Lower lobe of right lung (tissue), 2 donors: ENCODE results near the gene XIRP2. TPM values are rescaled to one million over a fixed set of nuclear protein-coding genes. Genes with fewer than 3 reads are reported as not detected.

Source experiments
- ATAC-seq, 2 donors: fragments of 200-7000 bp; cut with Tn5 transposase; one replicate each; pipeline ENCODE4 v1.9.1; 2020 to 2022; ENCODE audit warnings: mild to moderate bottlenecking in 2 of 2, moderate library complexity in 2 of 2
- DNase-seq: peaks from one replicate; pipeline ENCODE4 v3.0.0-alpha.2; 2020
- H3K27ac ChIP-seq: fragments of 200-600 bp; one replicate; pipeline ENCODE4 v1.8.0; 2022
- H3K27me3 ChIP-seq: fragments of 200-600 bp; one replicate; pipeline ENCODE4 v1.8.0; 2022; ENCODE audit warnings: low read depth
- H3K36me3 ChIP-seq: fragments of 200-600 bp; one replicate; pipeline ENCODE4 v1.8.0; 2022; ENCODE audit warnings: mild to moderate bottlenecking
- H3K4me1 ChIP-seq: fragments of 200-600 bp; one replicate; pipeline ENCODE4 v1.8.0; 2022
- H3K4me3 ChIP-seq: fragments of 200-600 bp; one replicate; pipeline ENCODE4 v1.8.0; 2022; ENCODE audit warnings: mild to moderate bottlenecking
- H3K9me3 ChIP-seq: fragments of 200-600 bp; one replicate; pipeline ENCODE4 v1.8.0; 2022
- intact Hi-C: fragments of 100-400 bp; cut with DNase I; formaldehyde crosslinking; loops from one replicate; pipeline ENCODE4 v1.11.0; 2022
- total RNA-seq: library from RNA; stranded (reverse); fragmentation: NEBNext Ultra II Directional; extraction: Animal tissue kit (Norgen Biotek cat#: 25700); gene quantifications from one replicate; pipeline ENCODE4 v1.2.1, GENCODE V29; 2021
- TF ChIP-seq, protein P1 (sequence below): fragments of 200-600 bp; IDR thresholded peaks from one replicate; pipeline ENCODE4 v1.8.0; 2022; ENCODE audit warnings: antibody characterized with exemption, mild to moderate bottlenecking
- donor health status: DM: no; HTN: yes; CAD: no; lungs with severe emphysema.

XIRP2 gene
- total RNA-seq, 1 donor from 2014 or later, result 0.18 TPM

DNA sequence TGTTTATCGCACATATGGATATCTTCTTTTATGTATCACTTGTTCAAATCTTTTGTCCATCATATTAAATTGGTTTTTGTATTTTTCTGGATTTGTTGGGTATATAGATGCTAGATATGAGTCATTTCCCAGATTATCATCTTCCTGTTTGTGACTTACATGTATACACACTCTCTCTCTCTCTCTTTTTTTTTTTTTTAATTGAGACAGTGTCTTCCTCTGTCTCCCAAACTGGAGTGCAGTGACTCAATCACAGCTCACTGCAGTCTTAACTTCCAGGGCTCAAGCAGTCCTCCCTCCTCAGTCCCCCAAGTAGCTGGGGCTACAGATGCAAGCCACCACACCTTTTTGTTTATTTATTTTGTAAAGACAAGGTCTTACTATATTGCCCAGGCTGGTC, 43.8 kb downstream of the XIRP2 start:
- intact Hi-C loops, result no loop called here

DNA sequence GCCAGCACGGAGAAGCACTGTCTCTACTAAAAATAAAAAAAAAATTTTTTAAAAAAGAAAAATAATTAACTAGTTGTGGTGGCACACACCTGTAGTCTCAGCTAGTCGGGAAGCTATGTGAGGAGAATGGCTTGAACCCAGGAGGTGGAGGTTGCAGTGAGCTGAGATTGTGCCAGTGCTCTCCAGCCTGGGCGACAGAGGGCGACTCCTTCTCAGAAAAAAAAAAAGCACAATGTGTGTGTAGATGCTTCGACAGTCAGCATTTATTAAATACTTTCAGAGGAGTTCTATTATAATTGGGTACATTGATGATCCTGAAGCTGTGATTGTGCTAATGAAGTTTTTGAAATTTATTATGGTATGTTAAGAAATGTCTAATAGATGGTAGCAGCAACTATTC, 46.5 kb downstream of the XIRP2 start:
- no peak for ATAC-seq
- no peaks in the 10 kb centered on the region for H3K27me3 ChIP-seq
- TF ChIP-seq, protein P1, sequence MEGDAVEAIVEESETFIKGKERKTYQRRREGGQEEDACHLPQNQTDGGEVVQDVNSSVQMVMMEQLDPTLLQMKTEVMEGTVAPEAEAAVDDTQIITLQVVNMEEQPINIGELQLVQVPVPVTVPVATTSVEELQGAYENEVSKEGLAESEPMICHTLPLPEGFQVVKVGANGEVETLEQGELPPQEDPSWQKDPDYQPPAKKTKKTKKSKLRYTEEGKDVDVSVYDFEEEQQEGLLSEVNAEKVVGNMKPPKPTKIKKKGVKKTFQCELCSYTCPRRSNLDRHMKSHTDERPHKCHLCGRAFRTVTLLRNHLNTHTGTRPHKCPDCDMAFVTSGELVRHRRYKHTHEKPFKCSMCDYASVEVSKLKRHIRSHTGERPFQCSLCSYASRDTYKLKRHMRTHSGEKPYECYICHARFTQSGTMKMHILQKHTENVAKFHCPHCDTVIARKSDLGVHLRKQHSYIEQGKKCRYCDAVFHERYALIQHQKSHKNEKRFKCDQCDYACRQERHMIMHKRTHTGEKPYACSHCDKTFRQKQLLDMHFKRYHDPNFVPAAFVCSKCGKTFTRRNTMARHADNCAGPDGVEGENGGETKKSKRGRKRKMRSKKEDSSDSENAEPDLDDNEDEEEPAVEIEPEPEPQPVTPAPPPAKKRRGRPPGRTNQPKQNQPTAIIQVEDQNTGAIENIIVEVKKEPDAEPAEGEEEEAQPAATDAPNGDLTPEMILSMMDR, result no peak
- no peak overlapping the region for H3K27ac ChIP-seq
- no peaks in the 10 kb centered on the region for H3K36me3 ChIP-seq
- no peaks in the 10 kb centered on the region for H3K9me3 ChIP-seq
- DNase-seq, result no peak
- no peaks in the 10 kb centered on the region for H3K4me1 ChIP-seq
- H3K4me3 ChIP-seq, result no peak overlapping the region
- intact Hi-C loops, result no loop called here

More for the DNA sequence above, 43.8 kb downstream of the XIRP2 start:
- H3K9me3 ChIP-seq, result no peaks in the 10 kb centered on the region
- DNase-seq (no peak), ATAC-seq (no peak)
- no peaks in the 10 kb centered on the region for H3K36me3 ChIP-seq
- no peaks in the 10 kb centered on the region for H3K4me1 ChIP-seq
- no peak overlapping the region for H3K4me3 ChIP-seq
- H3K27me3 ChIP-seq, result no peaks in the 10 kb centered on the region
- H3K27ac ChIP-seq, result no peak overlapping the region
- TF ChIP-seq, protein P1, result no peak

DNA sequence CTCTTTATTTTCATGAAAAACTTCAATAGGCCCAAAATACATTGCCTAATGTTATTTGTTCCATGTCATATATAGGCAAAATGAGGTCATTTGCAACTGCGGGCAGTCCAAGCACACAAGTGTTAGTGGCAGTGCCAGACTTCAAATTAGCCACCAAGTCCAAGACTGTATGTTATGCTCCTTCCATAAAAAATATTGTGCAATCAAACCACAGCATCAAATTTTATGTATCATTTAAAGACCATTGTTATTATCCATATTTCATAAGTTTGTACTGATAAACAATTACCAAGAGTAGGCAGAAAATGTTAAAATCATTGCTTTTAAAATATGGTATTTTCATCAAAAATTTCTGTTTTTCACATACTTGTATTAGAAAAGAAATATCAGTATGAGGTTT, 54.1 kb downstream of the XIRP2 start:
- intact Hi-C loops, result no loop called here
- Histone ChIP-seq H3K4me3 (no peak overlapping the region), H3K36me3 (no peaks in the 10 kb centered on the region), H3K27me3 (no peaks in the 10 kb centered on the region), H3K27ac (no peak overlapping the region), H3K9me3 (no peaks in the 10 kb centered on the region), H3K4me1 (no peaks in the 10 kb centered on the region)
- TF ChIP-seq, protein P1, result no peak
- no peak for DNase-seq
- no peak for ATAC-seq

DNA sequence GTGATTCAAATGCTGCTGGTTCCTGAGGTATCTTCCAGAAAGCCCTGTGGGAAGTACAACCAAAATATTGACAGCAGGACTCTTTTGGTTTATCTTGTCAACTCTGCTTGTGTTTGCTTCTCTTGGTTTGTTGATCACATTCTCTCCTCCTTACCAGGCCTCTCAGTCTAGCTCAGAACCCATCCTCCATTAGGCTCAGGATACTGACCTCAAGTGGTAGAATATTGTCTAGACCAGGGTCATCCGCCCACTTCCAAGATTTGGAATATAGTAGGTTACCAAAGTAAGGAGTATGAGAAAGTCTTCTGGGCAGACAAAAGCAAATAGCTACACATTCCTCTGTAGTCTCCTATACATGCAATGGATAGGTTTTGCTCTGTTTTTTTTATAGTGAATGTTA, 56.6 kb downstream of the XIRP2 start:
- TF ChIP-seq, protein P1, result no peak
- no peak for ATAC-seq
- Histone ChIP-seq H3K4me3 (no peak overlapping the region), H3K36me3 (no peaks in the 10 kb centered on the region), H3K27me3 (no peaks in the 10 kb centered on the region), H3K27ac (no peak overlapping the region), H3K4me1 (no peaks in the 10 kb centered on the region), H3K9me3 (no peaks in the 10 kb centered on the region)
- intact Hi-C loops, result no loop called here
- no peak for DNase-seq

DNA sequence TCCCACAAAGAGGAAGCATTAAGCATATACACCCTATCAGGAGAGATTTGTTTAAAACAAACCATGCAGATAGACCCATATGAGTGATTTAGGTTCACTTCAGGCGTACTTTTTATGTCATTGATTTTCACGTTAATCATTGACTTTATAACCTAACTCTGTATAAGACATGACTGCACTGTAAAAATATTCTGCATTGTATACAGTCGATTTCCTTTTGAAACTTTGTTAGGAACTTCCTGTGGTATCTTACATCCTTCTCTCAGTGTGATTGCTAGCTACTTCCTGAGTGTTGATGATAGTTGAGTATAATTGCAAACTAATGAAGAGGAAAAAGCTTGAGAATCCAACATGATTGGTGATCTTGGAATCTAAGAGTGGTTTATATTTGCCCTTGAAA, 69.4 kb downstream of the XIRP2 start:
- DNase-seq, result no peak
- intact Hi-C loops, result no loop called here
- H3K4me3 ChIP-seq, result no peak overlapping the region

More for the DNA sequence above, 69.4 kb downstream of the XIRP2 start:
- no peaks in the 10 kb centered on the region for H3K36me3 ChIP-seq
- no peaks in the 10 kb centered on the region for H3K27me3 ChIP-seq
- H3K4me1 ChIP-seq, result no peaks in the 10 kb centered on the region
- TF ChIP-seq, protein P1, result no peak
- no peaks in the 10 kb centered on the region for H3K9me3 ChIP-seq
- no peak overlapping the region for H3K27ac ChIP-seq
- ATAC-seq, result no peak
